ENCODE measurements around the gene PIP4K2A.

DNA sequence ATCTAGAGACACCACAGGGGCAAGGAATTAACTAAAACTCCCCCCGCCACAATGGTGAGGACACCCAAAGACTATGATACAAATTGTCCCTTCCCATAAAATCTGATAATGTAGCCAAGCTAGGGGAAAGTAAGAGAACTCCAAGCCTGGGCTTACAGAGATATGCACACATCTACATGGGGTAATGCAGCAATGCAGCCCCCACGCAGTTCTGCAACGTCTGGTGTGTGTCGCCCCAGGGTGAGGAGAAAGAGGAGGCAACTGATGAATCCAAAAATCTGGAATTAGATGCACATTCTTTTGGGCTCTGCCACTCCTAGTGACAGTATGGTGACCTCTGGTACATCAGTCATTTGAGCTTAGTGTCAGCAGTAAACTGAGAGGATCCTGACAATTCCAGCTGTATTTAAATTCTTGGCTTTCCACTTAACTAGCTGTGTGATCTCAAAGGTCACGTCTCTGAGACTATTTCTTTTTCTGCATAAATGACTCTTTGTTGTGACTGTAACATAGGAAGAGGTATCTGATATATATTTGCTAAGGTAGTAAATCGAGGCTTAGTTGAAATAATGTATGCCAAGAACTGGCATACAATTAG lies 51.5 kb downstream of the PIP4K2A start:
- TF ChIP-seq EZH2phosphoT487 (IDR thresholded peaks at IDR 0.05; ENCODE audit: unreplicated experiment) (no peak), EZH2 (IDR thresholded peaks at IDR 0.05; ENCODE audit: low read depth, unreplicated experiment) (no peak), POLR2AphosphoS5 (IDR thresholded peaks at IDR 0.05; ENCODE audit: low read depth) (no peak), CREB1 (CRISPR knock-in tag; IDR thresholded peaks at IDR 0.05; ENCODE audit: low read depth) (no peak), JUNB (IDR thresholded peaks at IDR 0.05; ENCODE audit: unreplicated experiment) (no peak)
- TF ChIP-seq, protein P1, sequence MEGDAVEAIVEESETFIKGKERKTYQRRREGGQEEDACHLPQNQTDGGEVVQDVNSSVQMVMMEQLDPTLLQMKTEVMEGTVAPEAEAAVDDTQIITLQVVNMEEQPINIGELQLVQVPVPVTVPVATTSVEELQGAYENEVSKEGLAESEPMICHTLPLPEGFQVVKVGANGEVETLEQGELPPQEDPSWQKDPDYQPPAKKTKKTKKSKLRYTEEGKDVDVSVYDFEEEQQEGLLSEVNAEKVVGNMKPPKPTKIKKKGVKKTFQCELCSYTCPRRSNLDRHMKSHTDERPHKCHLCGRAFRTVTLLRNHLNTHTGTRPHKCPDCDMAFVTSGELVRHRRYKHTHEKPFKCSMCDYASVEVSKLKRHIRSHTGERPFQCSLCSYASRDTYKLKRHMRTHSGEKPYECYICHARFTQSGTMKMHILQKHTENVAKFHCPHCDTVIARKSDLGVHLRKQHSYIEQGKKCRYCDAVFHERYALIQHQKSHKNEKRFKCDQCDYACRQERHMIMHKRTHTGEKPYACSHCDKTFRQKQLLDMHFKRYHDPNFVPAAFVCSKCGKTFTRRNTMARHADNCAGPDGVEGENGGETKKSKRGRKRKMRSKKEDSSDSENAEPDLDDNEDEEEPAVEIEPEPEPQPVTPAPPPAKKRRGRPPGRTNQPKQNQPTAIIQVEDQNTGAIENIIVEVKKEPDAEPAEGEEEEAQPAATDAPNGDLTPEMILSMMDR (conservative IDR thresholded peaks at IDR 0.05; ENCODE audit: low read depth in 2 of 2): no peak
- TF ChIP-seq, protein P2, sequence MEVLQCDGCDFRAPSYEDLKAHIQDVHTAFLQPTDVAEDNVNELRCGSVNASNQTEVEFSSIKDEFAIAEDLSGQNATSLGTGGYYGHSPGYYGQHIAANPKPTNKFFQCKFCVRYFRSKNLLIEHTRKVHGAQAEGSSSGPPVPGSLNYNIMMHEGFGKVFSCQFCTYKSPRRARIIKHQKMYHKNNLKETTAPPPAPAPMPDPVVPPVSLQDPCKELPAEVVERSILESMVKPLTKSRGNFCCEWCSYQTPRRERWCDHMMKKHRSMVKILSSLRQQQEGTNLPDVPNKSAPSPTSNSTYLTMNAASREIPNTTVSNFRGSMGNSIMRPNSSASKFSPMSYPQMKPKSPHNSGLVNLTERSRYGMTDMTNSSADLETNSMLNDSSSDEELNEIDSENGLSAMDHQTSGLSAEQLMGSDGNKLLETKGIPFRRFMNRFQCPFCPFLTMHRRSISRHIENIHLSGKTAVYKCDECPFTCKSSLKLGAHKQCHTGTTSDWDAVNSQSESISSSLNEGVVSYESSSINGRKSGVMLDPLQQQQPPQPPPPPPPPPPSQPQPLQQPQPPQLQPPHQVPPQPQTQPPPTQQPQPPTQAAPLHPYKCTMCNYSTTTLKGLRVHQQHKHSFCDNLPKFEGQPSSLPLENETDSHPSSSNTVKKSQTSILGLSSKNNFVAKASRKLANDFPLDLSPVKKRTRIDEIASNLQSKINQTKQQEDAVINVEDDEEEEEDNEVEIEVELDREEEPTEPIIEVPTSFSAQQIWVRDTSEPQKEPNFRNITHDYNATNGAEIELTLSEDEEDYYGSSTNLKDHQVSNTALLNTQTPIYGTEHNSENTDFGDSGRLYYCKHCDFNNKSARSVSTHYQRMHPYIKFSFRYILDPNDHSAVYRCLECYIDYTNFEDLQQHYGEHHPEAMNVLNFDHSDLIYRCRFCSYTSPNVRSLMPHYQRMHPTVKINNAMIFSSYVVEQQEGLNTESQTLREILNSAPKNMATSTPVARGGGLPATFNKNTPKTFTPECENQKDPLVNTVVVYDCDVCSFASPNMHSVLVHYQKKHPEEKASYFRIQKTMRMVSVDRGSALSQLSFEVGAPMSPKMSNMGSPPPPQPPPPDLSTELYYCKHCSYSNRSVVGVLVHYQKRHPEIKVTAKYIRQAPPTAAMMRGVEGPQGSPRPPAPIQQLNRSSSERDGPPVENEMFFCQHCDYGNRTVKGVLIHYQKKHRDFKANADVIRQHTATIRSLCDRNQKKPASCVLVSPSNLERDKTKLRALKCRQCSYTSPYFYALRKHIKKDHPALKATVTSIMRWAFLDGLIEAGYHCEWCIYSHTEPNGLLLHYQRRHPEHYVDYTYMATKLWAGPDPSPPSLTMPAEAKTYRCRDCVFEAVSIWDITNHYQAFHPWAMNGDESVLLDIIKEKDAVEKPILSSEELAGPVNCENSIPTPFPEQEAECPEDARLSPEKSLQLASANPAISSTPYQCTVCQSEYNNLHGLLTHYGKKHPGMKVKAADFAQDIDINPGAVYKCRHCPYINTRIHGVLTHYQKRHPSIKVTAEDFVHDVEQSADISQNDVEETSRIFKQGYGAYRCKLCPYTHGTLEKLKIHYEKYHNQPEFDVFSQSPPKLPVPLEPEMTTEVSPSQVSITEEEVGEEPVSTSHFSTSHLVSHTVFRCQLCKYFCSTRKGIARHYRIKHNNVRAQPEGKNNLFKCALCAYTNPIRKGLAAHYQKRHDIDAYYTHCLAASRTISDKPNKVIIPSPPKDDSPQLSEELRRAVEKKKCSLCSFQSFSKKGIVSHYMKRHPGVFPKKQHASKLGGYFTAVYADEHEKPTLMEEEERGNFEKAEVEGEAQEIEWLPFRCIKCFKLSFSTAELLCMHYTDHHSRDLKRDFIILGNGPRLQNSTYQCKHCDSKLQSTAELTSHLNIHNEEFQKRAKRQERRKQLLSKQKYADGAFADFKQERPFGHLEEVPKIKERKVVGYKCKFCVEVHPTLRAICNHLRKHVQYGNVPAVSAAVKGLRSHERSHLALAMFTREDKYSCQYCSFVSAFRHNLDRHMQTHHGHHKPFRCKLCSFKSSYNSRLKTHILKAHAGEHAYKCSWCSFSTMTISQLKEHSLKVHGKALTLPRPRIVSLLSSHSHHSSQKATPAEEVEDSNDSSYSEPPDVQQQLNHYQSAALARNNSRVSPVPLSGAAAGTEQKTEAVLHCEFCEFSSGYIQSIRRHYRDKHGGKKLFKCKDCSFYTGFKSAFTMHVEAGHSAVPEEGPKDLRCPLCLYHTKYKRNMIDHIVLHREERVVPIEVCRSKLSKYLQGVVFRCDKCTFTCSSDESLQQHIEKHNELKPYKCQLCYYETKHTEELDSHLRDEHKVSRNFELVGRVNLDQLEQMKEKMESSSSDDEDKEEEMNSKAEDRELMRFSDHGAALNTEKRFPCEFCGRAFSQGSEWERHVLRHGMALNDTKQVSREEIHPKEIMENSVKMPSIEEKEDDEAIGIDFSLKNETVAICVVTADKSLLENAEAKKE (CRISPR knock-in tag; IDR thresholded peaks at IDR 0.05): no peak
- TF ChIP-seq, protein P3, sequence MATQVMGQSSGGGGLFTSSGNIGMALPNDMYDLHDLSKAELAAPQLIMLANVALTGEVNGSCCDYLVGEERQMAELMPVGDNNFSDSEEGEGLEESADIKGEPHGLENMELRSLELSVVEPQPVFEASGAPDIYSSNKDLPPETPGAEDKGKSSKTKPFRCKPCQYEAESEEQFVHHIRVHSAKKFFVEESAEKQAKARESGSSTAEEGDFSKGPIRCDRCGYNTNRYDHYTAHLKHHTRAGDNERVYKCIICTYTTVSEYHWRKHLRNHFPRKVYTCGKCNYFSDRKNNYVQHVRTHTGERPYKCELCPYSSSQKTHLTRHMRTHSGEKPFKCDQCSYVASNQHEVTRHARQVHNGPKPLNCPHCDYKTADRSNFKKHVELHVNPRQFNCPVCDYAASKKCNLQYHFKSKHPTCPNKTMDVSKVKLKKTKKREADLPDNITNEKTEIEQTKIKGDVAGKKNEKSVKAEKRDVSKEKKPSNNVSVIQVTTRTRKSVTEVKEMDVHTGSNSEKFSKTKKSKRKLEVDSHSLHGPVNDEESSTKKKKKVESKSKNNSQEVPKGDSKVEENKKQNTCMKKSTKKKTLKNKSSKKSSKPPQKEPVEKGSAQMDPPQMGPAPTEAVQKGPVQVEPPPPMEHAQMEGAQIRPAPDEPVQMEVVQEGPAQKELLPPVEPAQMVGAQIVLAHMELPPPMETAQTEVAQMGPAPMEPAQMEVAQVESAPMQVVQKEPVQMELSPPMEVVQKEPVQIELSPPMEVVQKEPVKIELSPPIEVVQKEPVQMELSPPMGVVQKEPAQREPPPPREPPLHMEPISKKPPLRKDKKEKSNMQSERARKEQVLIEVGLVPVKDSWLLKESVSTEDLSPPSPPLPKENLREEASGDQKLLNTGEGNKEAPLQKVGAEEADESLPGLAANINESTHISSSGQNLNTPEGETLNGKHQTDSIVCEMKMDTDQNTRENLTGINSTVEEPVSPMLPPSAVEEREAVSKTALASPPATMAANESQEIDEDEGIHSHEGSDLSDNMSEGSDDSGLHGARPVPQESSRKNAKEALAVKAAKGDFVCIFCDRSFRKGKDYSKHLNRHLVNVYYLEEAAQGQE (IDR thresholded peaks at IDR 0.05; ENCODE audit: unreplicated experiment): no peak
- TF ChIP-seq, protein P4, sequence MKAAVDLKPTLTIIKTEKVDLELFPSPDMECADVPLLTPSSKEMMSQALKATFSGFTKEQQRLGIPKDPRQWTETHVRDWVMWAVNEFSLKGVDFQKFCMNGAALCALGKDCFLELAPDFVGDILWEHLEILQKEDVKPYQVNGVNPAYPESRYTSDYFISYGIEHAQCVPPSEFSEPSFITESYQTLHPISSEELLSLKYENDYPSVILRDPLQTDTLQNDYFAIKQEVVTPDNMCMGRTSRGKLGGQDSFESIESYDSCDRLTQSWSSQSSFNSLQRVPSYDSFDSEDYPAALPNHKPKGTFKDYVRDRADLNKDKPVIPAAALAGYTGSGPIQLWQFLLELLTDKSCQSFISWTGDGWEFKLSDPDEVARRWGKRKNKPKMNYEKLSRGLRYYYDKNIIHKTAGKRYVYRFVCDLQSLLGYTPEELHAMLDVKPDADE (IDR thresholded peaks at IDR 0.05): no peak
